H9 (cell line): Measurements from ENCODE around the gene TNKS2. TPM values are rescaled to one million over a fixed set of nuclear protein-coding genes. Genes with fewer than 3 reads are reported as not detected.

Experiments used
- DNase-seq: peaks from one replicate; pipeline ENCODE4 v3.0.0-alpha.2; 2017
- H2AFZ ChIP-seq: one replicate; pipeline ENCODE4 v1.6.1; 2013; ENCODE audit warnings: mild to moderate bottlenecking, low read length, control low read depth, moderate library complexity
- H2AK5ac ChIP-seq: 2 replicates; pipeline ENCODE4 v1.6.1; 2013; ENCODE audit warnings: low read length, control low read depth, mixed read lengths; ENCODE audit not compliant: insufficient read length
- H2BK120ac ChIP-seq: one replicate; pipeline ENCODE4 v1.6.1; 2013; ENCODE audit warnings: low read depth, mild to moderate bottlenecking, low read length, control low read depth, inconsistent platforms; ENCODE audit not compliant: poor library complexity, severe bottlenecking
- H2BK12ac ChIP-seq: 2 replicates; pipeline ENCODE4 v1.6.1; 2013; ENCODE audit warnings: low read length, control low read depth, mixed read lengths, low read depth; ENCODE audit not compliant: insufficient read length
- H2BK15ac ChIP-seq: 2 replicates; pipeline ENCODE4 v1.6.1; 2013; ENCODE audit warnings: low read depth, low read length, control low read depth
- H2BK20ac ChIP-seq: one replicate; pipeline ENCODE4 v1.6.1; 2013; ENCODE audit warnings: low read depth, mild to moderate bottlenecking, low read length, control low read depth, inconsistent platforms; ENCODE audit not compliant: poor library complexity, severe bottlenecking
- H2BK5ac ChIP-seq: 2 replicates; pipeline ENCODE4 v1.6.1; 2013; ENCODE audit warnings: low read length, control low read depth, mixed read lengths; ENCODE audit not compliant: insufficient read length
- H3K14ac ChIP-seq: 2 replicates; pipeline ENCODE4 v1.6.1; 2013; ENCODE audit warnings: low read length, control low read depth; ENCODE audit not compliant: insufficient read depth
- H3K18ac ChIP-seq: 2 replicates; pipeline ENCODE4 v1.6.1; 2013; ENCODE audit warnings: low read depth, mild to moderate bottlenecking, mixed read lengths, low read length, control low read depth; ENCODE audit not compliant: insufficient read length
- H3K23ac ChIP-seq: 2 replicates; pipeline ENCODE4 v1.6.1; 2013; ENCODE audit warnings: low read length, control low read depth, mixed read lengths, low read depth; ENCODE audit not compliant: insufficient read length
- H3K23me2 ChIP-seq: 2 replicates; pipeline ENCODE4 v1.6.1; 2013; ENCODE audit warnings: low read depth, mild to moderate bottlenecking, mixed read lengths, low read length, control low read depth; ENCODE audit not compliant: insufficient read length, poor library complexity, severe bottlenecking
- H3K27ac ChIP-seq: 2 replicates; pipeline ENCODE4 v1.5.1; 2013; ENCODE audit warnings: low read length, control low read depth, mixed read lengths, low read depth; ENCODE audit not compliant: insufficient read length
- H3K27me3 ChIP-seq: 2 replicates; pipeline ENCODE4 v1.6.1; 2013; ENCODE audit warnings: low read length, control low read depth, inconsistent platforms; ENCODE audit not compliant: insufficient read depth
- H3K4ac ChIP-seq: 2 replicates; pipeline ENCODE4 v1.6.1; 2013; ENCODE audit warnings: low read depth, mild to moderate bottlenecking, control low read depth, inconsistent platforms, low read length, moderate library complexity
- H3K4me1 ChIP-seq: 2 replicates; pipeline ENCODE4 v1.6.1; 2013; ENCODE audit warnings: low read length, control low read depth, inconsistent platforms; ENCODE audit not compliant: insufficient read depth
- H3K4me2 ChIP-seq: 2 replicates; pipeline ENCODE4 v1.6.1; 2013; ENCODE audit warnings: low read length, control low read depth, mixed read lengths; ENCODE audit not compliant: insufficient read length, insufficient read depth
- H3K56ac ChIP-seq: 2 replicates; pipeline ENCODE4 v1.6.1; 2013; ENCODE audit warnings: low read depth, mild to moderate bottlenecking, mixed read lengths, low read length, control low read depth; ENCODE audit not compliant: insufficient read length
- H3K79me1 ChIP-seq: 2 replicates; pipeline ENCODE4 v1.6.1; 2013; ENCODE audit warnings: low read depth, mild to moderate bottlenecking, moderate library complexity, low read length, control low read depth, inconsistent platforms; ENCODE audit not compliant: insufficient read depth, poor library complexity, severe bottlenecking
- H3K79me2 ChIP-seq: 2 replicates; pipeline ENCODE4 v1.6.1; 2013; ENCODE audit warnings: low read length, control low read depth, inconsistent platforms; ENCODE audit not compliant: insufficient read depth
- H3K9ac ChIP-seq: 2 replicates; pipeline ENCODE4 v1.6.1; 2013; ENCODE audit warnings: low read length, control low read depth, mixed read lengths; ENCODE audit not compliant: insufficient read length; ENCODE audit errors: extremely low read depth
- H3K9me3 ChIP-seq: one replicate; pipeline ENCODE4 v1.6.1; 2013; ENCODE audit warnings: low read depth, low read length, inconsistent platforms; ENCODE audit not compliant: control insufficient read depth
- H3T11ph ChIP-seq: one replicate; pipeline ENCODE4 v1.6.1; 2013; ENCODE audit warnings: mild to moderate bottlenecking, low read length, control low read depth, inconsistent platforms
- H4K20me1 ChIP-seq: one replicate; pipeline ENCODE4 v1.6.1; 2013; ENCODE audit not compliant: control insufficient read depth, insufficient read length, insufficient read depth
- H4K5ac ChIP-seq: 2 replicates; pipeline ENCODE4 v1.6.1; 2013; ENCODE audit warnings: low read depth, mild to moderate bottlenecking, mixed read lengths, low read length, control low read depth; ENCODE audit not compliant: insufficient read length
- H4K8ac ChIP-seq: replicated peaks from 2 replicates; pipeline ENCODE4 v1.6.1; 2013; ENCODE audit warnings: low read length, control low read depth, mixed read lengths, low read depth; ENCODE audit not compliant: insufficient read length
- H4K91ac ChIP-seq: 2 replicates; pipeline ENCODE4 v1.6.1; 2013; ENCODE audit warnings: low read depth, mild to moderate bottlenecking, moderate library complexity, mixed read lengths, low read length, control low read depth; ENCODE audit not compliant: insufficient read length
- H3K27ac Mint-ChIP-seq, 3 experiments: 2 replicates in 2 of 3; 3 replicates in 1 of 3; pipeline ENCODE4 v1.8.0; 2020 to 2021; ENCODE audit warnings: mixed read lengths in 3 of 3, mild to moderate bottlenecking in 1 of 3, moderate library complexity in 1 of 3
- H3K27me3 Mint-ChIP-seq: 2 replicates; pipeline ENCODE4 v1.8.0; 2021; ENCODE audit warnings: low read depth, mild to moderate bottlenecking, moderate library complexity, mixed read lengths
- H3K36me3 Mint-ChIP-seq, 3 experiments: 2 replicates in 2 of 3; 3 replicates in 1 of 3; pipeline ENCODE4 v1.8.0; 2020 to 2021; ENCODE audit warnings: low read depth in 3 of 3, mixed read lengths in 3 of 3; ENCODE audit not compliant: insufficient read depth in 1 of 3
- H3K4me1 Mint-ChIP-seq, 2 experiments: 2 replicates each; pipeline ENCODE4 v1.8.0; 2020; ENCODE audit warnings: mixed read lengths in 2 of 2
- H3K4me3 Mint-ChIP-seq, 2 experiments: 2 replicates in 1 of 2; 3 replicates in 1 of 2; pipeline ENCODE4 v1.8.0; 2020 to 2021; ENCODE audit warnings: mild to moderate bottlenecking in 2 of 2, mixed read lengths in 2 of 2, moderate library complexity in 1 of 2
- H3K9me3 Mint-ChIP-seq, 2 experiments: 2 replicates in 1 of 2; 3 replicates in 1 of 2; pipeline ENCODE4 v1.8.0; 2020; ENCODE audit warnings: mild to moderate bottlenecking in 2 of 2, mixed read lengths in 2 of 2, moderate library complexity in 1 of 2
- CTCF ChIP-seq: fragments of 200-600 bp; sonication (generic); conservative IDR thresholded peaks from 3 replicates; pipeline ENCODE4 v1.8.0; 2021; ENCODE audit warnings: antibody characterized with exemption, mild to moderate bottlenecking
- WGBS: extraction: QIAGEN DNeasy Blood & Tissue Kit; methylation state at CpG from one replicate; pipeline ENCODE4 v1.1.7; 2013; ENCODE audit warnings: missing lambda C conversion rate, low lambda C conversion rate, mixed read lengths; ENCODE audit not compliant: insufficient read length; ENCODE audit errors: extremely low coverage; 5-methylcytosine and 5-hydroxymethylcytosine counted together
- total RNA-seq: library from RNA; stranded (reverse); gene quantifications from 2 replicates; pipeline ENCODE4 v1.2.1, GENCODE V29; 2021

TNKS2 gene
- total RNA-seq, 1 experiment from 2014 or later = 58.9 TPM

- H2BK15ac ChIP-seq = no peak overlapping the region
- no peak overlapping the region for H3K4ac ChIP-seq
- H3K18ac ChIP-seq = no peak overlapping the region
- H3K4me1 ChIP-seq = peaks cover 6% of the 10 kb centered on the region; the same call in 1 of the 2 replicates
- no peak overlapping the region for H2BK120ac ChIP-seq
- no peak overlapping the region for H2BK12ac ChIP-seq
- no peak overlapping the region for H3K14ac ChIP-seq
- H3K56ac ChIP-seq = no peak overlapping the region
- H2BK20ac ChIP-seq = no peak overlapping the region
- Mint-ChIP-seq H3K9me3 (no peaks in the 10 kb centered on the region), H3K4me3 (no peak overlapping the region), H3K4me1 (peaks cover 29 to 34% of the 10 kb centered on the region in 2 experiments), H3K27me3 (no peaks in the 10 kb centered on the region), H3K27ac (peak overlapping the region in 1 of 3 experiments; percentile 87; a peak in 2 of 7 replicates), H3K36me3 (peaks cover 3 to 42% (median 30%) of the 10 kb centered on the region in 3 experiments; a peak in 5 of 7 replicates)
- H3K79me2 ChIP-seq = no peaks in the 10 kb centered on the region
- no peak for TF ChIP-seq CTCF
- H3T11ph ChIP-seq = no peak overlapping the region
- H4K91ac ChIP-seq = no peak overlapping the region
- H3K27me3 ChIP-seq = no peaks in the 10 kb centered on the region
- H2BK5ac ChIP-seq = no peak overlapping the region
- H3K4me2 ChIP-seq = no peak overlapping the region
- no peak overlapping the region for H4K8ac ChIP-seq
- H3K23me2 ChIP-seq = no peaks in the 10 kb centered on the region
- no peaks in the 10 kb centered on the region for H3K9me3 ChIP-seq
- WGBS = no CpG with 5 or more reads among the region's 2 CpGs
- peak overlapping the region; percentile 15 for H3K27ac ChIP-seq
- H3K79me1 ChIP-seq = no peaks in the 10 kb centered on the region
- DNase-seq = no peak
- H4K20me1 ChIP-seq = no peaks in the 10 kb centered on the region
- no peak overlapping the region for H2AK5ac ChIP-seq
- H2AFZ ChIP-seq = no peak overlapping the region
- H3K9ac ChIP-seq = no peak overlapping the region
- H3K23ac ChIP-seq = no peak overlapping the region
- H4K5ac ChIP-seq = no peak overlapping the region
Observed at GRCh38 chr10:91864099-91864498, 65.9 kb downstream of the TNKS2 start.
